Pons (tissue), 1 donor: ENCODE data around the gene SLC6A9.

Experiments used
- DNase-seq: peaks from one replicate; pipeline ENCODE4 v3.0.0-alpha.2; 2016; ENCODE audit warnings: low spot score

SLC6A9 gene

DNA sequence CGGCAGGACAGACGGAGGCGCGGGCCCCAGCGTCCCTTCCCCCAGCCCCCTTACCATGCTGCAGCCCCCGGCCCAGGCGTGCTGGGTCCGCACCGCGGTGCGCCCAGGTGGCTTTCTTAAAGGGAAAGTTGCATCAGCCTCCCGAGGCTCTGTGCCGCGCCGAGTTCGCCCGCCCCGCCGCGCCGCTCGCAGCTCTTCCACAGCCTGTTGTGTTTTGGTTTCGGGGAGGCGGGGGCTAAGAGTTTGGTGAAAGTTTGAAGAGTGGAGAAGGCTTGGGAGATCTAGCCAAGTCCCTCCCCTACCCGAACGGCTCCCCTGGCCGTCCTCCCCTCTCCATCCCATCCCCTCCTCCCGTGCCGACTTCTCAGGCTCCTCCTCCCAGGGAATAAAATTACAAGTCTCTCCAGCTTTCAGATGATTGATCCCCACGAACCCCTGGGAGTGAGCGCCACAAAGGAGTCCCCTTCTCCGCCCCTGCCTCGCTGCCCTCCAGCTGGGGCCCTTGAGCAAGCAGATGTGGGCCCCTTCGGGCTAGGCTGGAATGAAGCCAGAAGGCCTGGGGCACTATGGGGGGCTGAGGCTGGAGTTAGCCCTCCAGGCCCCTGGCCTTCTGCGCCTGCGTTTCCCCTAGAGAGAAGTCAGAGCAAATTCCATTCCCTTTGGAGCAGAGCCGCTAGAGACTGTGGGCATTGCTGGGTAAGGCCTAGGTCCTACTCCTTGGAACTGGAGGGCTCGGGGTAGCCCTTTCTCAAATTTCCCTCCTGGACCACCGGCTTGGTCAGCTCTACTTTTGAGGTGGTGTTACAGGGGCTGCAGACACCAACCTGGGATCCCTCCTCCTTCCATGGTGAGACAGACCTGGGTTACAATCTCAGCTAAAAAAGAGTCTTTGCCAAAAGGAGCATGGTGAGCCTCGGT lies at the start of gene SLC6A9:
SLC6A9 (minus strand) TSS at position 211 of the 918 bp plus-strand sequence. CDS start 7,185 bp downstream, outside the sequence.
- DNase-seq, result peak; percentile 49

DNA sequence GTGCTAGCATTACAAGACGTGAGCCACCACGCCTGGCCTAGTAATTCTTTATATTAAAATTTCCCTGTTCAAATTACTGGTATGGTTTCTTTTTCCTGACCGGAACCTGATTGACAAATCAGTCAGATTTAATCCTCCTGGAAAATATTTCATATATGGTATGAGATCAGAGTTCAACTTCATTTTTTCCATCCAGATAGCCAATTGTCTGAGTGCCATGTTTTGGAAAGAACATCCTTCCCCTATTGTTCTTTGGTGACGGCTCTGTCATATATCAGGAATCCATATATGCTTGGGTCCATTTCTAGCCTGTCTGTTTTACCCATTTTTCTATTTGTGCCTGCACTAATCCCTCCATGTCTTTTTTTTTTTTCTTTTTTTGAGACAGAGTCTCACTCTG lies 48.3 kb upstream of the SLC6A9 start:
- no peak for DNase-seq

DNA sequence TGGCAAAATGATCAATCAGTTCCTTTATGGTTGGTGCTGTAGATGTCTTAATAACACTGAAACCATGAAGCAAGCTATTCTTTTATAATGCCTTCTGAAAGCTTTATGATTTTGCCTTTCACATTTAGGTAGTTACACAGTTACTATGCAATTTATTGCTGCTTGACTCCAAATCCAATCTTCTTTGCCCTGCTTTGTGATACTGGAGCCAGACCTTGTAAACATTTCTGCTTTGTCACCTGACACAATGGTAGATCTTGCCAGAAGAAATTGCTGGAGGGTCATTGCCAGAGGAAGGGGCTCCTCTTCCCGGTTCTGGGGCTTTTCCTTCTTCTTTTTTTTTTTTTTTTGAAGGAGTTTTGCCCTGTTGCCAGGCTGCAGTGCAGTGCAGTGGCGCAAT lies 46.8 kb upstream of the SLC6A9 start:
- DNase-seq, result no peak

DNA sequence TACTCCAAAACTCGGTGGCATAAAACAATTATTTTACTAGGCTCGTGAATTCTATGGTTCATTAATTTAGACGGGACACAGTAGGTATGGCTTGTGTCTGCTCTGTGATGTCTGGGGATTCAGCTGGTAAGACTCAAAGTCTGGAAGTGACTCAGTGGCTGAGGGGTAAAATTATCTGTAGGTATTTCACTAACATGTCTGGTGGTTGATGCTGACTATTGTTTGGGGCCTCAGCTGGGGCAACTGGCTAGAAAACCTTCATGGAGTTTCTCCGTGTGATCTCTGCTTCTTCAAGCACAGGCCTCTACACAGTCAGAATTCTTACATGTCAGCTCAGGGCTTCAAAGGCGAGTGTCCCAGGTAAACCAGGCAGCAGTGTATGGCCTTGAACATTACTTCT lies 46.2 kb upstream of the SLC6A9 start:
- DNase-seq, result no peak

DNA sequence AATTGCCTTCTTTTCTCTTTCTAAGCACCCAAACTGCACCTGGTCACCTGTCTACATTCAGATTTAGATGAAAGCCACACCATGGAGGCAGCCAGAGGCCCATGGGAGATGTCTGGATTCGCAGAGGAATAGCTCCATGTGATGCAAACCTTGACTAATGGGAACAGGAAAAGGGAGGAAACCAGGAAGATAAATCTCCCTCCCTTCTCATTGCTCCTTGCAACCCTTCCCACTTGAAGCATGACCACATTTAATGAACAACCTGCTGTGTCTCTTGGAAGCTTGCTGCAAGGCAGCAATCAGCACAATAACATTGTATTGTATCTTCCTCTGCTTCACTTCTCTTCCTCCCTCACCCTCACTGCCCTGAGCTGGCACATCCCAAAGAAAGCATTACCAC lies 44.8 kb upstream of the SLC6A9 start:
- DNase-seq, result no peak

DNA sequence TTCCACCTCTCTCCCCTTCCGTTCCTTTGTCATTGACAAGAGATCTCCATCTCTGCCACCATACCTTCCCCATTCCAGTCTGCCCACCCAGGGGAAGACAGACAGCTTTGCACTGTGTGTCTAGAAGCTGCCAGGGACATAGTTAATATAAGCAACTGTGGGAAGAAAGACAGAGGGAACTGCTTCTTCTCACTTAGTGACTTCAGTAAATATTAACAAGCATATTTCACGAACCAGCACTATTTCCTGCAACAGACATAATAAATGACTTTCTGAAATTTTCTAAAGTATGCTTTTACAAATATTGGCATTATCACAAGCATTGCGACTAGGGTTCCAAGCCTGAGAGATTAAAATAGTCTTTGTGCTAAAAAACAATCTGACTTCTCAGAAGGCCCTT lies 43.2 kb upstream of the SLC6A9 start:
- no peak for DNase-seq

DNA sequence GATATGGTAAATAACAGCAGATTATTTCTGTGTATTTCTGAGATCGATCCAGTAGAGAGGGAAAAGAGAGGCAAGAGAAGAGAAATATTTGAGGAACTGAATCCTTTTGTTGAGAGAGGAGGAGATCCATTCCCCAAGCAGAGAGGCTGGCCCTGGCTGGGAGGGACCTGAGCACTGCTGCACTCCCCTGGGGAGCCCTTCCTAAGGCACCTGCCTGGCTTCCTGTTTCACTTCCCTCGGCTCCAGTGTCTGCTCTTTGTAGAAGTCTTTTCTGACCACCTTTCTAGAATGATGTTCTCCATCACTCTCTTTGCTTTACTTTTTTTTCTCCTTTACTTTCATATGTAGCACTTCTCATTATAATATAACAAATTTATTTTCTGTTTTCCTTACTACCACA lies 42.3 kb upstream of the SLC6A9 start:
- DNase-seq, result no peak

DNA sequence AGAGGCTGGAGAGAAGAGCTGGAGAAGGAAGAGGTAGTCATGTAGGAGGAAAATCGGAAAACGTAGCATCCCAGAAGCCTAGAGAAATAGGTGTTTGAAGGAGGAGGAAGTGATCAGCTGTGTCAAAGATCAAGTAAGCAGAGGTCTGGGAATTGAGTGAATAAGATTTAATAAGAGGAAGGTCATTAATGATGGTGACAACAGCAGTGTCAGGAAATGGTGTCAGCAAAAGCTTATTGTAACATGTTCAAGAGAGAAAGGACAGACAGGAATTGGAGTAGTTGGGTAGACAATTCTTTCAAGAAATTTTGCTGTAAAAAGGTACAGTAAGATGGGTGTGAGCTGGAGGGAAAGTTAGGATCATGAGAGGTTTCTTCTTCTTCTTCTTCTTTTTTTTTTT lies 41.6 kb upstream of the SLC6A9 start:
- no peak for DNase-seq

DNA sequence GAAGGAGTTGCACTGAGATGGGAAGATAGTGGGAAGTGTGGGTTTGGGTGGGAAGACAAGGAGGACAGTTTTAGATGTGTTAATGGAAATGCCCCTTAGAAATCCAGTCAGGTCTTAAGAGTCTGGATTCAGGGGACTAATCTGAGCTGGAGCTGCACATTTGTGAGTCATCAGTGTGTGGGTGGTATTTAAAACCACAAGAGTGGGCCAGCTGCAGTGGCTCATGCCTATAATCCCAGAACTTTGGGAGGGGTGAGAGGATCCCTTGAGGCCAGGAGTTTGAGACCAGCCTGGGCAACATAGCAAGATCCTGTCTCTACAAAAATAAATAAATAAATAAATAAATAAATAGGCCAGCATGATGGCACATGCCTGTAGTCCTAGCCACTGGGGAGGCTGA lies 40.9 kb upstream of the SLC6A9 start:
- no peak for DNase-seq

DNA sequence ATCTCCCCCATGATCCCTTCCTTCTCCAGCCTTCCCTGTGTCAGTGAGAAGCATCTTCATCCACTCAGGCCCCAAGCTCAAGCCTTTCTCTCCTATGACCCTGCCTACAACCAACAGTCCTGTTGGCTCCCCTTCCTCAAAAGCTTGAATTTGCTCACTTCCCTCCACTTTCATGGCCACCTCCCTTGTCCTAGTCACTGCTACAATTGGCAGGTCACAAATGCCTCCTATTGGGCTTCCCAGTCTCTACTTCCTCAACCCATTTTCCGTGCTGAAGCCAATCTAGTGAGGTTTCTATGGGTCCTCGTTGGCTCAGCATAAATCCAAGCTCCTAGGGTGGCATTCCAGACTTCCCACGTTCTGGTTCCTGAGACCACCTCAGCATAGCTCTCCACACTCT lies 40.2 kb upstream of the SLC6A9 start:
- no peak for DNase-seq

DNA sequence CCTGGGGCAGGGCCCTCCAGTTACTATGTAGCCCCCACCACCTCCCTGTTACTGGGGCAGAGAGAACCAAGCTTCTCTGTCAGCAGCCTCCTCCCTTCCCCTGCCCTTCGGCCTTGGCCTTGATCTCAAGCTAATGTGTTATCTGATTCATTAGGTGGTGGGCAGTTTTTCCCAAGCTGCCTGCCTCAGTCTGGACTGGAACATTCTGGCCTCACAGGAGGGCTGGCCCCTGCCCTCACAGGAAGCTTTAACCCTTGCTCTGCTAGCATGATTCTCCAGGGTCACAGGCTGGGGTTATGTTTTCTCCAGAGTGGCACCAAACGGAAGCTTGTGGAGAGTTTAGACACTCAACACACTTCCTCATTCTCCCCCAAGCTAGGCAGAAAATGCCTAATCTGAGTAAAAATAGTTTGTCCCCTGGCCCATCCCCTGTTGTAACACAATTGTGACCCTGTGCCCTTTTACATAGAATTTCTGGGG lies 37.2 kb upstream of the SLC6A9 start:
- peak; percentile 58 for DNase-seq

DNA sequence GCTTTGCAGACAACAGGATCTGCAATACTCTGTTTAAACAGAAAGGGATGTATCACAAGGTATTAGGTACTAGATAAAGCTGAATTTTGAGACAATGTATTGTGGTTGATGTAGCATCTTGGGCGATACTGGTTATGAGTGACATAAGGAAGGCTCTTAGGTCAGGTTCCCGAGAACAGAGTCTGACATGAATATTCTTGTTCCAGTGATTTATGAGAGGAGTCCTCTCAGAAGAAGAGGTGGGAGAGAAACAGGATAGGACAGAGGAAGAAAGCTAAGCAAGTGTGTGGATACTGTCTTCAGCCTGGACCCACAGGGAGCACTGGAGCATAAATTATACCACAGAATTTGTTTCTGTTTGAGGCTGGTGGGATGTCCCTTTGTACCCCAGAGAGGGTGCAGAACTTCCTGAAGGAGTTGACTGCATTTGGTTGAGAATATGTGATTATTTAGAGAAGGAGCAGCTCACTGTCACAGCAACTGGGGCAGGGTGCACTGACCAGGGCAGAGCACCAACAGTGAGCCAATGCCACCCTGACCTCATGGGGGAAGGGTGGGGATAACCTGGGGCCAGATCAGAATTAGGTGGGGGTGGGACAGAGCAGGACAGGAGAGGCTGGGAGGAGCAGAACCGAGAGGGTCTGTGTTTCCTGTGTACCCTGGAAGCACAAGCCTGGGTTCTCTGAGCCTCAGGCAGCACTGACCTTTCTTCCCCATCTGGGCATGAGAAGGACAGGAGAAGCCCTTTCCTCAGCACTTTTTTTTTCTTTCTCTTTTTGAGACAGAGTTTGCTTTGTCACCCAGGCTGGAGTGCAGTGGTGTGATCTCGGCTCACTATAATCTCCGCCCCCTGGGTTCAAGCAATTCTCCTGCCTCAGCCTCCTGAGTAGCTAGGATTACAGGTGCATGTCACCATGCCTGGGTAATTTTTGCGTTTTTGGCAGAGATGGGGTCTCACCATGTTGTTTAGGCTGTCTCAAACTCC lies 36.3 kb upstream of the SLC6A9 start:
- DNase-seq, result no peak

DNA sequence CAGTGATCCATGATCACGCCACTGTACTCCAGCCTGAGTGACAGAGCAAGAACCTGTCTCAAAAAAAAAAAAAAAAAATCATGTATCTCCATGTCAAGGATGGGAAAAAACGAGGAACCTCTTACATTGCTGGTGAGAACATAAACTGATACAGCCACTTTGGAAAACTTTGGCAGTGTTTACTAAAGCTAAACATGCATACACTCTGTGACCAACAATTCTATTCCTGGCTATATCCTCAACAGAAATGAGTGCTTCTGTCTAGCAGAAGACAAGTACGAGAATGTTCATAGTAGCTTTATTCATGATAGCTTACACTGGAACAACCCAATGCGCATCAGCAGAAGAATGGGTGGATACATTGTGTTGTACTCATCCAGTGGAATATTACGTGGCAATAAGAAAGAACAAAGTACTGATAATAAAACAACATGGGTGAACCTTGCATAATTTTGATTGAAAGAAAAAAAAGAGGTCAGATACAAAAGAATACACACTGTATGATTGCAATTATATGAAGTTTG lies 31.5 kb upstream of the SLC6A9 start:
- DNase-seq, result no peak

DNA sequence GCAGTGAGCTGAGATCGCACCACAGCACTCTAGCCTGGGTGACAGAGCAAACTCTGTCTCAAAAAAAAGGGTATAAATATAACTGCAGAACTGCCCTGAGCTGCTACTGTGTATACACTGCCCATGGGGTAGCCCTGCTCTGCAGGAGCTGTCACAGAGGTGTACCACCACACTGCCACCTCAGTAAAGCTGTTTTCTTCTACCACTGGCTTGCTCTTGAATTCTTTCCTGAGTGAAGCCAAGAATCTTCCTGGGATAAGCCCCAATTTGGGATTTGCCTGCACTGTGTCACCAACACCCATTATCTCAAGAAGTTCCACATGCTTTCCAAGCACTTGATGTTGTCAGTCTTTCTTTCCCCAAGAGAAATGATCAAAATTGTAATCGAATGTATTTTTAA lies 30.6 kb upstream of the SLC6A9 start:
- DNase-seq, result no peak

DNA sequence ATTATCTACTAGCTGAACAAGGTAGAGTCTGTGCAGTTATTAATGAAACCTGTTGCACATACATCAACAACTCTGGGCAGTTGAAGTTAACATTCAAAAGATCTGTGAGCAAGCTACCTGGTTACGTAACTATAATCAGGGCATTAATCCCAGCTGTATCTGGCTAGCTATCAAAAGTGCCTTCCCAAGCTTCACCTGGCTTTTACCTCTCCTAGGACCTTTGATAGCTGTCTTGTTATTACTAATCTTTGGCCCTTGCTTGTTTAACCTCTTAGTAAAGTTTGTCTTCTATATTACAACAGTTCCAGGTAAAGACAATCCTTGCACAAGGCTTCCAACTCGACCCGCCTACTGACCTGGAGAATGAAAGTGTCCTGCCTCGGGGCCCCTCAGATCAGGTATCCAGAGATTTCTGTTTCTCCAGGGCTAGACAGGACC lies 29.6 kb upstream of the SLC6A9 start:
- no peak for DNase-seq

DNA sequence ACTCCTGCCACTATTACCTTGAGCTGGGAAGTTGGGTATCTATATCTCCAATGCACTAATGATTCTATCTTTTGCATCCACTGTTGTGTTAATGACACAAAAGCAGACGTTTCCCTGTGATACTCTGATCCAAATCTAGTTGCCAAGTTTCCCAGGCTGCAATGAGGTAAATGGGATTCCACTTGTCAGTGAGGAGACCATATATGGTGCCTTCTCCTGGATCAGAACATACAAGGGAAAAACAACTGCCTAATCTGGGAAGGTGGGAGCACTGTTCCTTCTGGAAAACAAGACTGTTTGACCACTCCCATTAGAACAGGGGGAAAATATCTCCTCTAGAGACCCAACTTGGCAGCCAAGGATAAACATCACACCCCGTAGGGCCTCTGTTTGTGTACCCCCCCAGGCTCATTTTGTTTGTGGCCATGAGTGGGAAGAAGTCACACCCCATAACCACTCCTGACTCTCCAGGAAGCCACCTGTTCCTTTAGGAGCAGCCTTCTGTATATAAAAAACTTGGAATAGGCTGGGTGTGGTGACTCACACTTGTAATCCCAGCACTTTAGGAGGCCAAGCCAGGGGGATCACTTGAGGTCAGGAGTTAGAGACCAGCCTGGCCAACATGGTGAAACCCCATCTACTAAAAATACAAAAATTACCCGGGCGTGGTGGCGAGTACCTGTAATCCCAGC lies 28.5 kb upstream of the SLC6A9 start:
- no peak for DNase-seq

DNA sequence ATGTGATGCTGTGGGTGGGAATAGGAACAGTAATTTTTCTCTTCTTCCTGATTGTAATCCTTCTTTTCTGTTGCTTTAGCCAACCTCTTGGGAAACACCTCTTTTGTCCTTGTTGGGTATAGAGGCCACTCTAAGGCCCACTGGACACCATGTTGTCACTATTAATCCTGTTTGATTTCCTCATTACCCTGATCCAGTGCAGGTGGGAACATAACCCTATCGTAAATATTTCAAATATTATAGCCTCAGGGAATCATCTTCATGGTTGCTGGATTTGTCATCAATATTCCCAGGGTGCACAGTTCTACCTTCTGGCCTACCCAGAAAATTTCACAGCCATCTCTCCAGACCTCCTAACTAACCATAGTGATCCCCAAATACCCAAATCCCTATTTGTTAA lies 27.9 kb upstream of the SLC6A9 start:
- no peak for DNase-seq

DNA sequence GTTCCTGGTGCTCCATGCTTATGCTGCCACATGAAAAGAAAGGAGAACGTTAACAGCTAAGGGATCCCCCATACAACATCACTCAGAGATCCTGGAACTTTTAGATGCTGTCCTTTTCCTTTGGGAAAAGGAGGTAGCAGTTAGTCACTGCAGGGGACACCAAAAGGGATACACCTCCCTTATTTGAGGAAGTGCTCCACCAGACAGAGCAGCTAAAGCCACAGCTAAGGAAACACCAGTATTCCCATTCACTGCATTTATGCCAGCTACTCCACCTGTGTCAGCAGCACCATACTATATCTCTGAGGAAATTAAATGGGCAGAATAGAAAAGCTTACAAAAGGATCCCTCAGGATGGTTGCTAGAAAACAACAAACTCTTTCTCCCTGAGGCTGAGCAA lies 26.0 kb upstream of the SLC6A9 start:
- DNase-seq, result no peak

DNA sequence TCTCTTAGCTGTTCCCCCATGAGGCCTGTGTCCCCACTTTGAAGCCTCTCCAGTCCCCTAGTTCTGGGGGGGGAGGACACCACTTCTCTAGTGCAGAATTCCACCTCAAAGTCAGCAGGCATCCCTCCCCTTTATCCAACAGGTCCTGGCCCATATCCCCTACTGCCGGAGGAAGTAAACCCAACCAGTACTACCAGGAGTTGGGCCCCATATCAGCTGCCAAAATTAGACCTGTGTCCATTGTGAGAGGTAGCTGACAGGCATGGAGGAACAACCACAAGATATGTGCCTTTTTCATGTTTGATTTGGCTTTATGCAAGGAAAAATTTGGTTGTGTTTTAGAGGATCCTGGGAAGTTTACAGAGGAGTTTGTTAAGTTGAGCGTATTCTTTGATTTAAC lies 22.1 kb upstream of the SLC6A9 start:
- DNase-seq, result no peak

DNA sequence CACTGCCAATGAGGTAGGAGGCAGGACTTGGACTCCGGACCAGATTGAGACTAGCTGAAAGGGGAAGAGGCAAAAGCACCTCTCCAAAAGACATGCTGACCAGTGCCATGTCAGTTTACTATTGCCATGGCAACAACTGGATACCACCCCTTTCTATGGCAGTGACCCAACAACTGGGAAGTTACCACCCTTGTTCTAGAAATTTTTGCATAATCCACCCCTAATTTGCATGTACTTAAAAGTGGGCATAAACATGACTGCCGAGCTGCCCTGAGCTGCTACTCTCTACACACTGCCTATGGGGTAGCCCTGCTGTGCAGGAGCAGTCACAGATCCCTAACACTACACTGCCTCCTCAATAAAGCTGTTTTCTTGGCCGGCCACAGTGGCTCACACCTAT lies 19.0 kb upstream of the SLC6A9 start:
- DNase-seq, result no peak

DNA sequence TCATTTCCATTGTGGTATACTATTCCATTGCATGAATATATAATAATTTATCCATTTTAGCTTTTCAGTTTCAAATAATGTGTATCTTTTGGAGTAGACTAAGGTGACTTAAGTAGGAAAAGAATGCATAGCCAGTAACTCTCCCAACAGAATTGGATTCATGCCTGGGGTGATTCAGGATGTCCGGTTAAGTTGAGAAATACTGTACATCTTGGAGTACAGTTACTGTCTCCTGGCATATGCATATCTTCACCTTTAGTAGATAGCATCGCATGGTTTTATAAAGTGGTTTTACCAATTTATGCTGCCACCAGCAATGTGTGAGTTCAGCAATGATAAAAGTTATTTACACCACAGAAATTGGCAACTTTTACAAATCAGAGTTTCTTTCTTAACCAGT lies 18.6 kb upstream of the SLC6A9 start:
- DNase-seq, result no peak
